Islet precursor cell (in vitro differentiated cells): Measurements from ENCODE around the gene SF3B2.

Experiments
- DNase-seq: peaks from one replicate; pipeline ENCODE4 v3.0.0-alpha.2; 2018

SF3B2 gene

DNA sequence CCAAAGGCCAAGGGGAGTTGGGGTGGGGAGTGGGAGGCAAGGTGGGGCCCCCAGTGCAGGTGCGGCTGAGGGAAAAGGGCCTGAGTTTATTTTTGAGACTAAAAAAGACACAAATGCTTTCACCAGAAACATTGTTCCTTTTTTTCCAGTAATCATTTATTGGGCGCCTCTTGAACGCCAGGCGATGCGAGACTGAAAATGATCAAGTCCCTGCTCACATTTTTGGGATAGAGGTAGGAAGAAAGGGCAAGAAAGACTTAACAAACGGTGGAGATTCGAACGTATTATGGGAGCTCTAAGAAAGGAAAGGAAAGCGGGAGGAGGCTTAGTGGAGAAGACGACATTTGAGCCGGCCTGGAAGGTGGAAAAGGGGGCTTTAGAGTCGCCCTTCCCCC lies 796 bp upstream of the SF3B2 start:
- DNase-seq = no peak

DNA sequence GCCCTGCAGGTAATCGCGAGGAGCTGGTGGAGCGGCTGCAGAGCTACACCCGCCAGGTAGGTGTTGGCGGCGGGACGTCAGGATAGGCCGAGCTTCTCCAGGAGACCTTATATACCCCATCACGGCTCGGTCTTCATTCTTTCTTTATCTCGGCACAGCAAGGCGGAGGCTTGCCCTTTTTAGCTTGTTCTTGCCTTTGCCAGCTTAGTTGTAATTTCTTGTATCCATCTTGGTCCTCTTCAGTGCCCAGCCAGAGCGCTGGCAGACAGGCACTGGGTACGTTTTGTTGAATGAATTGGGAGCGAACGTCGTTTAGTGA lies 459 bp downstream of the SF3B2 start:
- DNase-seq = no peak

- DNase-seq = no peak
These were observed 2.9 kb downstream of the SF3B2 start for GRCh38 chr11:66055021-66055420.

- DNase-seq = no peak
These were observed 4.3 kb downstream of the SF3B2 start for GRCh38 chr11:66056501-66056900.

- DNase-seq = no peak
These were observed 8.0 kb downstream of the SF3B2 start for GRCh38 chr11:66059966-66060680.

DNA sequence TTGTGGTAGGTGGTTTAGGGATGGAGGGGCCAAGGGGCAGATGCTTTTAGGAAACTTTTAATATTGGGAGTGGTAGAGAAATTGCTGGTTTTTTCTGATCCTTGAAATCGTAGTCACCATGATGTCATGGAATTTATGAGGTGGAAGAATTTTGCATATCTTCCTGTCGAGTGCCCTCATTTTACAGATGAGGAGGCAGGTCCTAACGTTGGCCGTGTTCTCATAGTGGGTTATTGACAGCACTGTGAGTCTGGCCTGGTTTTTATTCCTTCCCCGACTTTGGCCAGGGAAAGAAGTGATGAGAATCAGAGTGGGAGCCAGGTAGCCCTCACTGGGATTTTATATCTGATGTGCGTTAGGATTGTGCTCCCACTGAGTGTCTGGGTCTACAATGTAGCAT lies 9.1 kb downstream of the SF3B2 start:
- no peak for DNase-seq

- DNase-seq = no peak
These were observed 10.2 kb downstream of the SF3B2 start for GRCh38 chr11:66062408-66062807.

- DNase-seq = no peak
These were observed 11.7 kb downstream of the SF3B2 start for GRCh38 chr11:66063900-66064299.

- DNase-seq = no peak
These were observed 12.4 kb downstream of the SF3B2 start for GRCh38 chr11:66064571-66064970.

DNA sequence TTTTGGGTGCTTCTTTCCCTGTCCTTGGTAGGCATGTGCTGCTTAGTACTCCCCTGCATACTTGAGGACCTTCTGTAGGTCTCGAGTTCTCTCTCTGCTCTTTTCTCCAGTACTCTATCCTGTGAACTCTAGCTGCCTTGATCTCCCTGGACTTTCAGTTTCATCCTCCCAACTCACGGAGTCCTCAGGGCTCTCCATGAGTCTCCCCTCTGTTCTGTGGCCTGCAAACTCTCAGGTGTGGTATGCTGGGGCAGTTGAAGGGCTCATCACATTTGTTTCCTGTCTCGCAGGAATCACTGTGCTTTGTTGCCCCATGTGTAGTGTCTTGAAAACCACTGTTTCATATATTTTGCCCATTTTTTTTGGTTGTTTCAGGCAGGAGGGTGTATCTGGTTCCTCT lies 14.6 kb downstream of the SF3B2 start:
- DNase-seq = no peak

DNA sequence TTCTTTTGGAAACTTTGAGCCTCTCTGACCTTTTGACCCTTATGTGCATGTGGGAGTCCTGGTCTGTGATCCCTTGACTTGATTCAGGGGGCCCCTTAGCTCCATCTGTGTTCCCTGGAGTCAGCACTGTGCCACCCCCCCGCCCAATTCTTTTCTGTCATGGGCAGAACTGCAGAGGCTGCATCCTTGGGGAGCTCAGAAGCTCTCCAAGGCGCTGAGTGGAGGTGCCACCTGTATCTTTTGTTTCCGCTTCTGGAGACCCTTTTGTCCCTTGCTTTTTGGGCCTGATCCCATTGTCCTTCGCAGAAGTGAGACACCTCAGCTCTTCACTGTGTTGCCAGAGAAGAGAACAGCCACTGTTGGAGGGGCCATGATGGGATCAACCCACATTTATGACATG lies 15.5 kb downstream of the SF3B2 start:
- no peak for DNase-seq

GRCh38 chr11:66068154-66068821 lies 16.1 kb downstream of the SF3B2 start:
- DNase-seq = peak; percentile 92

DNA sequence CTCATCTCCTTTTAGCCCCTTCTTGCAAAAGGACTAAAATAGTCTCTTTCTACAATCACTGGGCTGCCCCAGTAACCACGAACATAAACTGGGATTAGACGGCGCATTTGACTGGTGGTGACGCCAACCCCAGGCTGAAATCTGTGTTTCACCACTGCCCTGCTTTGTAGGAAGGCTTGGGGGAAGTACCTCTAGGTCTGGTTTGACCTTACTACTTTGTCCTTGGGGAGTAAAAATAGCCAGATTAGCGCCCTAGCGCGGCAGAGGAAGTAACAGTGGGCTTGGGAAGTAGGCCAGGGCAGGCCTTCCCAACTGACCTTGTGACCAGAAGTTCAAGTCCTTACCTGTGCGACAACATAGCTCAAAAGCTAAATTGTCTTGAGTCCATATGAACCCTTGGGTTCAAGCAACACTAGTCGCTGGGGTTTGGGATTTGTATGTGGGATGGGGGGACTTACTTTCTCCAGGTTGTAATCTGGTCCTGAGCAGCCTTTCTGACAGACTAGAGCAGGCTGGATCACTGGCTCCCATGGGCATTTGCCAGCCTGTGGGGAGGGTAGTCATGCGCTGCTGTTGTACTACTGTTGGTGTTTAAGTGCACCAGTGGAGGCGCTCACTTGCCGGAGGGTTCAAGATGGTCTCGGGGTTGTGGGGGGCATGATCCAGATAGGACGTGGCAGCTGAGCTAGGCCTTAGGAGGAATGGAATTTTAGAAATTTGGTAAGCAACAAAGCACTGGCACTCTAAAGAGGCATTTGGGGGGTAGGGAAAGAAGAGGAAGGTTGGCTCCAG lies 17.0 kb downstream of the SF3B2 start:
- DNase-seq = no peak

DNA sequence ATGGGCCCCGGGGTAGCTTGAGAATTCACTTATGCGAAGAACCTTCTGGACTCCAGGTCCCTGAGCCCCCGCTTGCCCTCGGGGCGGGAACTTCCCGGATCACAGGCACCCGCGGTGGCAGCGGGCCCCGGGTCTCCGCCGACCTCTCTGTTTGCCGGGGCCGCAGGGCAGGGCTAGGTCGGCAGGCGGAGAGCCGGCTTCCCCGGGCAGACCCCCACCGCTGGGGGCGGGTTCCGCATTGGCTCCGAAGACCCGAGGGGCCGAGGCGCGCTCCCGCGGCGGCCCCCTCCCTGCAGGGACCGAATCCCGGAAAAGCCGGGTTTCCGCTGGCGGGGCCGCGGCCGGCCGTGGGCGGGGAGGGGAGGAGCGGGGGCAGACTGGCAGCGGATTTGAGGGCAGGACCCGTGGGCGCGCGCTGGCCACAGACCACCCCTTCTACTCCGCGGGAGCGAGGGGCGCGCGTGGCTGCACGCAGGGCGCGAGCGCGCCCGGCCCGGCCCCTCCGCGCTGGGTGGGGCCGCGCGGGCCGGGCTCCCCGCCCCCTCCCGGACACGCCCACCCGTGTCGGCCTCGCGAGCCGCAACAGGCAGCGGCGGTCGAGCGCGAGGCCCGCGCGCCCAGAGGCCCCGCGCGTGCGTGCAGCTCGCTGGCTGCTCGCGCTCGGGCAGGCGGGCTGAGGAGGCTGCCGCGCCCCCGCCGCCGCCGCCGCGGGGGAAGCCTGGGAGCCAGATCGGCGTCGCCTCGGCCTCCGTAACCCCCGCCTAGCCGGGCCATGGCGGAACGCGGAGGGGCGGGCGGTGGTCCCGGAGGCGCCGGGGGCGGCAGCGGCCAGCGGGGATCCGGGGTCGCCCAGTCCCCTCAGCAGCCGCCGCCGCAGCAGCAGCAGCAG lies 17.8 kb downstream of the SF3B2 start, which contains the start of gene PACS1:
PACS1 (plus strand) TSS at position 558 of the 889 bp plus-strand sequence; CDS start at position 773, 215 bp downstream.
- DNase-seq = peak; percentile 88

- peak; percentile 68 for DNase-seq
These were observed 18.6 kb downstream of the SF3B2 start for GRCh38 chr11:66070604-66071380.

DNA sequence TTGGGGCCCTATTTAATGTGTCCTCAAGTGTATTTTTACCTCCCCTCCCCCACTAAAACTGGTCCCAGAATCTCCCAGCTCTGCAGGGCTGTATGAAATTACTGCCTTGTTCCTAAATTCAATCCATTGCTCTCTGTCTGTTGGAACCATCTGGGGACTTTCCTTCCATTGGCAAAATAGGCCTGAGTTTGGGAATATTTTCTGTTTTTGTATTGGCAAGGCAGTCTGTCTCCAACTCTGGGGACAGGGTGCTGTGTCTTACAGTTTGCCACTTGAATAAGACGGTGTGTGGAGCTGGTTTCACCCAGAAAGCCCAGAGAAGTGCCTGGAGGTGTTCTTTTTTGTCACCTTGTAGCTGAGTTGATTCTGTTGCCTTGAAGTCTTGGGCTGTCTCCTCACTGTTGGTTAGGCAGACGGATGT lies 19.2 kb downstream of the SF3B2 start:
- no peak for DNase-seq

- no peak for DNase-seq
These were observed 19.9 kb downstream of the SF3B2 start for GRCh38 chr11:66072081-66072480.

DNA sequence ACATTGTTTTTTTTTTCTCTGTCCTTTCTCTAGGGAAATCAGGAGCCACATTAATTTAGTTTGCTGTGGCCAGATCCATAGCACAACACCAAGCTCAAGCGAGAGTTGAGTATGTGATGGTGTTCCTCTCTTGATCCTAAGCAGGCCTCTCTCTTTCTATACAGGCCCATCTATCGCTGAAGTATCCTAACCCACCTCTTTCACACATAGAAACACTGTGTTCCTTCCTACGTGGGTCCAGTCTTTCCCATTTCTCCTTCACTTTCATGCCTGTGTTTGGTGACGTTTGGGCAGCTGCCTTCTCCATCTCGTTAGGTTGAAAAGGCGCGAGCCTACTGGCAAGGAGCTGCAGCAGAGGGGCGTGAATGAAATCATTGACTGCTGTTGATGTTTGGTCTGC lies 20.4 kb downstream of the SF3B2 start:
- DNase-seq = no peak

DNA sequence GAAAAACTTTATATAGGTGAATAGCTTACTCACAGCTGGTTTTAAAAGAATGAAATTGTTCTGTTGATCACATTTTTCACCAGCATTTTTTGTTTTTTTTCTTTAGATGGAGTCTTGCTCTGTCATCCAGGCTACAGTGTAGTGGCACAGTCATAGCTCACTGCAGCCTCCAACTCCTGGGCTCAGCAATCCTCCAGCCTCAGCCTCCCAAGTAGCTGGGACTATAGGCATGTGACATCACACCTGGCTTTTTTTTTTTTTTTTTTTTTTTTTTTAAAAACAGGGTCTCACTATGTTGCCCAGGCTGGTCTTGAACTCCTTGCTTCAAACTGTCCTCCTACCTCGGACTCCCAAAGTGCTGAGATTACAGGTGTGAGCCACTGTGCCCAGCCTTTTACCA lies 21.5 kb downstream of the SF3B2 start:
- DNase-seq = no peak

GRCh38 chr11:66075273-66075672 lies 23.1 kb downstream of the SF3B2 start:
- DNase-seq = no peak

DNA sequence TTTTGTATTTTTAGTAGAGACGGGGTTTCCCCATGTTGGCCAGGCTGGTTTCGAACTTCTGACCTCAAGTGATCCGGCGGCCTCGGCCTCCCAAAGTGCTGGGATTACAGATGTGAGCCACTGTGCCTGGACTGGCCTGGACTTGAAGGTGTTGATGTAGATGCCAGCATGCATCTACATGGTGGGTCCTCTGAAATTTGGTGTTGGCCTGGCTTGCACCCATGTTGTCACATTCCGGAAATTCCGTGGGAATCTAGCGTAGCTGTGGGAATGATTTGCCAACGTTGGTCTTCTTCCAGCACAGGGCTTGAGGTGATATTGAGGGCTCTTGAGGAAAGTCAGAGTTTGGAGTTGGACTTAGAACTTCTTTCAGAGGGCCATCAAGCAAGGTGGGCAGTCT lies 24.4 kb downstream of the SF3B2 start:
- DNase-seq = no peak

DNA sequence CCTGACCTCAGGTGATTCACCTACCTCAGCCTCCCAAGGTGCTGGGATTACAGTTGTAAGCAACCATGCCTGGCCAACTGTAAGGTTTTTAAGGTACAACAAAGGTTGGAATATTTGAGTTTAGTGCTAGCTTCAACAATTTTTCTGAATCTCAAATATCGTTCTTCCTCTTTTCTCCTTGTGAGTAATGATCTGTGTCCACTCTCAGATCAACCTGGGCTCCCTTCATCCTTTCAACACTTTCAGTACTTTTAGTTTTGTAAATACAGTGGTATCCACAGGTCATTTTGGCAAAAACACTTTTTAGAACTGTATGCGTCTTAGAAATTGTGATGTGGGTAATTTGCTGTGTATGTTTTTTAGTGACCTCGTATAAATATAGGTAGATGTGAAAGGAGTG lies 25.8 kb downstream of the SF3B2 start:
- no peak for DNase-seq
